Stimulated activated CD4-positive, alpha-beta T cell treated with anti-CD3 and anti-CD28 coated beads, Interleukin-1b, Interleukin-23, amount 100 ng/mL, for 4 hours (primary cell): ENCODE measurements around the gene ACOX3.

Experiments used
- DNase-seq, 2 donors: peaks; one replicate each; pipeline ENCODE4 v3.0.0-alpha.2; 2020; ENCODE audit warnings: low read depth in 2 of 2

The ACOX3 gene

GRCh38 chr4:8373973-8374545, 66.5 kb downstream of the ACOX3 start:
- no peak for DNase-seq

- no peak for DNase-seq
Measured at GRCh38 chr4:8373270-8373972, 67.1 kb downstream of the ACOX3 start.

- no peak for DNase-seq
Measured at GRCh38 chr4:8372506-8372905, 68.0 kb downstream of the ACOX3 start.

GRCh38 chr4:8371596-8371995, 68.9 kb downstream of the ACOX3 start:
- DNase-seq, result no peak

GRCh38 chr4:8370835-8371595, 69.5 kb downstream of the ACOX3 start:
- no peak for DNase-seq

GRCh38 chr4:8370106-8370787, 70.3 kb downstream of the ACOX3 start:
- no peak for DNase-seq

- no peak for DNase-seq
Measured at GRCh38 chr4:8369426-8370105, 71.0 kb downstream of the ACOX3 start.

- DNase-seq, result no peak
Measured at GRCh38 chr4:8368998-8369397, 71.5 kb downstream of the ACOX3 start.

GRCh38 chr4:8368061-8368481, 72.5 kb downstream of the ACOX3 start:
- DNase-seq, result no peak

- DNase-seq, result no peak
Measured at GRCh38 chr4:8366601-8367000, 73.9 kb downstream of the ACOX3 start.

GRCh38 chr4:8365951-8366350, 74.6 kb downstream of the ACOX3 start:
- no peak for DNase-seq

GRCh38 chr4:8365353-8365752, 75.2 kb downstream of the ACOX3 start:
- no peak for DNase-seq

GRCh38 chr4:8364848-8365350, 75.6 kb downstream of the ACOX3 start:
- no peak for DNase-seq

- DNase-seq, result no peak
Measured at GRCh38 chr4:8364141-8364540, 76.4 kb downstream of the ACOX3 start.

GRCh38 chr4:8362483-8362882, 78.0 kb downstream of the ACOX3 start:
- DNase-seq, result no peak

GRCh38 chr4:8359193-8359592, 81.3 kb downstream of the ACOX3 start:
- DNase-seq, result no peak

GRCh38 chr4:8356856-8357255, 83.7 kb downstream of the ACOX3 start:
- DNase-seq, result no peak

- no peak for DNase-seq
Measured at GRCh38 chr4:8355864-8356565, 84.5 kb downstream of the ACOX3 start.

- DNase-seq, result no peak
Measured at GRCh38 chr4:8355306-8355705, 85.2 kb downstream of the ACOX3 start.

GRCh38 chr4:8353912-8354453, 86.5 kb downstream of the ACOX3 start:
- no peak for DNase-seq
